ENCODE results near the gene CDC25B. TPM values are rescaled to one million over a fixed set of nuclear protein-coding genes. Genes with fewer than 3 reads are reported as not detected.

Gene CDC25B
- total RNA-seq = 46.5 and 47.5 TPM in 2 replicates
- long read RNA-seq, partial matches to known transcripts = 9 of 10 reads
- long read RNA-seq, other reads (novel, unspliced or antisense) = 1 of 10 reads

GRCh38 chr20:3795511-3796468, at the start of gene CDC25B:
Gene CDC25B, plus strand, starts transcription at chr20:3796310. Its CDS starts 222 bp downstream, at chr20:3796532.
- no peaks in the 10 kb centered on the region for H3K9me3 Mint-ChIP-seq
- TF ChIP-seq CTCF (conservative IDR thresholded peaks at IDR 0.05) = peak; percentile 63

GRCh38 chr20:3747471-3747870, 48.6 kb upstream of the CDC25B start:
- Mint-ChIP-seq H3K27me3 (ENCODE audit: low read depth) (peaks cover 74% of the 10 kb centered on the region), H3K4me1 (peaks cover 18% of the 10 kb centered on the region), H3K9me3 (no peaks in the 10 kb centered on the region), H3K4me3 (no peak overlapping the region), H3K27ac (ENCODE audit: unreplicated experiment) (no peak overlapping the region), H3K36me3 (ENCODE audit: low read depth) (peaks cover 8% of the 10 kb centered on the region)
- TF ChIP-seq CTCF (conservative IDR thresholded peaks at IDR 0.05) = no peak
- no peak for DNase-seq (ENCODE audit: low read depth, low spot score)

More at GRCh38 chr20:3795511-3796468, at the start of gene CDC25B:
- Mint-ChIP-seq H3K36me3 (ENCODE audit: low read depth) (no peaks in the 10 kb centered on the region), H3K27me3 (ENCODE audit: low read depth) (peaks cover 4% of the 10 kb centered on the region), H3K4me3 (peak within 1 kb of the TSS; percentile 93), H3K27ac (ENCODE audit: unreplicated experiment) (peak within 1 kb of the TSS; percentile 93), H3K4me1 (peaks cover 47% of the 10 kb centered on the region)
- DNase-seq (ENCODE audit: low read depth, low spot score) = peak; percentile 82

- Mint-ChIP-seq H3K27me3 (ENCODE audit: low read depth) (peaks cover 80% of the 10 kb centered on the region), H3K9me3 (no peaks in the 10 kb centered on the region), H3K4me1 (peaks cover 24% of the 10 kb centered on the region), H3K4me3 (no peak overlapping the region), H3K36me3 (ENCODE audit: low read depth) (peaks cover 9% of the 10 kb centered on the region), H3K27ac (ENCODE audit: unreplicated experiment) (no peak overlapping the region)
- TF ChIP-seq CTCF (conservative IDR thresholded peaks at IDR 0.05) = no peak
- no peak for DNase-seq (ENCODE audit: low read depth, low spot score)
Measured at GRCh38 chr20:3748073-3748472, 48.0 kb upstream of the CDC25B start.

GRCh38 chr20:3749087-3749688, 46.9 kb upstream of the CDC25B start:
- Mint-ChIP-seq H3K27ac (ENCODE audit: unreplicated experiment) (no peak overlapping the region), H3K4me3 (no peak overlapping the region), H3K36me3 (ENCODE audit: low read depth) (peaks cover 9% of the 10 kb centered on the region), H3K4me1 (peaks cover 24% of the 10 kb centered on the region), H3K9me3 (no peaks in the 10 kb centered on the region), H3K27me3 (ENCODE audit: low read depth) (peaks cover 74% of the 10 kb centered on the region)
- no peak for DNase-seq (ENCODE audit: low read depth, low spot score)
- no peak for TF ChIP-seq CTCF (conservative IDR thresholded peaks at IDR 0.05)

- peak; percentile 68 for DNase-seq (ENCODE audit: low read depth, low spot score)
- H3K27me3 Mint-ChIP-seq (ENCODE audit: low read depth) = peaks cover 67% of the 10 kb centered on the region
- H3K4me3 Mint-ChIP-seq = peak overlapping the region; percentile 69
- no peaks in the 10 kb centered on the region for H3K9me3 Mint-ChIP-seq
- H3K27ac Mint-ChIP-seq (ENCODE audit: unreplicated experiment) = no peak overlapping the region
- peaks cover 9% of the 10 kb centered on the region for H3K36me3 Mint-ChIP-seq (ENCODE audit: low read depth)
- peaks cover 17% of the 10 kb centered on the region for H3K4me1 Mint-ChIP-seq
- peak; percentile 86 for TF ChIP-seq CTCF (conservative IDR thresholded peaks at IDR 0.05)
Measured at GRCh38 chr20:3749689-3750531, 46.2 kb upstream of the CDC25B start.
